Skin epidermis (tissue), 12 donors: ENCODE data around the gene COX7A1.
"Not testable (repeated sequence)": the region's sequence is repeated elsewhere in the genome, so short reads cannot be mapped to it uniquely, and the experiment has no call there.

Experiments used
- H3K27ac ChIP-seq, 21 experiments: fragments of 200-600 bp; sonication (generic) in 11 of 21; one replicate each; pipeline ENCODE4 v1.5.0; 2020; ENCODE audit warnings: mild to moderate bottlenecking in 3 of 21, inconsistent platforms in 2 of 21, moderate library complexity in 2 of 21
- H3K4me3 ChIP-seq, 7 experiments: fragments of 200-600 bp; sonication (generic) in 2 of 7; one replicate each; pipeline ENCODE4 v1.5.0; 2020; ENCODE audit warnings: inconsistent platforms in 2 of 7, mild to moderate bottlenecking in 2 of 7, moderate library complexity in 1 of 7

The COX7A1 gene

GRCh38 chr19:36152352-36153091, at the start of gene COX7A1:
TSS of gene COX7A1 (minus strand) at chr19:36152447. CDS start at chr19:36152407, 40 bp downstream.
- Histone ChIP-seq H3K27ac (peak within 1 kb of the TSS in 20 of 21 experiments; percentile 14 to 98 (median 82)), H3K4me3 (peak within 1 kb of the TSS; percentile 19 to 47 (median 29))

GRCh38 chr19:36201684-36202083, 49.4 kb upstream of the COX7A1 start:
- H3K27ac ChIP-seq: no peak overlapping the region
- no peak overlapping the region for H3K4me3 ChIP-seq

DNA sequence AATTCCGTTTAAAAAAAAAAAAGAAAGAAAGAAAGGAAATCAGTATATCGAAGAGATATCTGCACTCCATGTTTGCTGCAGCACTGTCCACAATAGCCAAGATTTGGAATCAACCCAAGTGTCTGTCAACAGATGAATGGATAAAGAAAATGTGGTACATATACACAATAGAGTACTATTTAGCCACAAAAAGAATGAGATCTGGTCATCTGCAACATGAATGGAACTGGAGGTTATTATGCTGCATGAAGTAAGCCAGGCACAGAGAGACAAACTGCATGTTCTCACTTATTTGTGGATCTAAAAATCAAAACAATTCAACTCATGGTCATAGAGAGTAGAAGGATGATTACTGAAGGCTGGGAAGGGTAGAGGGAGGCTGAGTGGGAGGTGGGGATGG, 45.9 kb upstream of the COX7A1 start:
- no peak overlapping the region for H3K27ac ChIP-seq

GRCh38 chr19:36196249-36196648, 44.0 kb upstream of the COX7A1 start:
- Histone ChIP-seq H3K4me3 (no peak overlapping the region), H3K27ac (no peak overlapping the region)

More for the DNA sequence above, 45.9 kb upstream of the COX7A1 start:
- H3K4me3 ChIP-seq: no peak overlapping the region

- H3K4me3 ChIP-seq, H3K27ac ChIP-seq: not testable (repeated sequence)
Observed at GRCh38 chr19:36186722-36187121, 34.5 kb upstream of the COX7A1 start.

DNA sequence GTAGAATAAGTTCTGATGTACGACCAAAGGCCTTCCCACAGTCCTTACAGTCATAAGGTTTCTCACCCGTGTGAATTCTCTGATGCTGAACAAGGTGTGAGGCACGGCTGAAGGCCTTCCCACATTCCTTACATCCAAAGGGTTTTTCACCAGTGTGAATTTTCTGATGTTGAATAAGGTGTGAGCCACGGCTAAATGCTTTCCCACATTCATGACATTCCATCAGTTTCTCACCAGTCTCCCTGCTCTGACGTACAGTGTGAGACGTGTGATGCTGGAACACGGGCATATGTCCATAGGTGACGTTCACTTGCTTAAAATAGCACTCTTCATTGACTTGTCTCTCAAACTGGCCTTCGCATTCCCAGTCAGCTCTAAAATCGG, 31.0 kb upstream of the COX7A1 start:
- no peak overlapping the region for H3K27ac ChIP-seq
- H3K4me3 ChIP-seq: no peak overlapping the region

GRCh38 chr19:36182612-36183244, 30.5 kb upstream of the COX7A1 start:
- no peak overlapping the region for H3K27ac ChIP-seq
- H3K4me3 ChIP-seq: no peak overlapping the region

GRCh38 chr19:36179077-36179476, 26.8 kb upstream of the COX7A1 start:
- H3K27ac ChIP-seq, H3K4me3 ChIP-seq: not testable (repeated sequence)

GRCh38 chr19:36173846-36174245, 21.6 kb upstream of the COX7A1 start:
- not testable (repeated sequence) for H3K27ac ChIP-seq, H3K4me3 ChIP-seq

DNA sequence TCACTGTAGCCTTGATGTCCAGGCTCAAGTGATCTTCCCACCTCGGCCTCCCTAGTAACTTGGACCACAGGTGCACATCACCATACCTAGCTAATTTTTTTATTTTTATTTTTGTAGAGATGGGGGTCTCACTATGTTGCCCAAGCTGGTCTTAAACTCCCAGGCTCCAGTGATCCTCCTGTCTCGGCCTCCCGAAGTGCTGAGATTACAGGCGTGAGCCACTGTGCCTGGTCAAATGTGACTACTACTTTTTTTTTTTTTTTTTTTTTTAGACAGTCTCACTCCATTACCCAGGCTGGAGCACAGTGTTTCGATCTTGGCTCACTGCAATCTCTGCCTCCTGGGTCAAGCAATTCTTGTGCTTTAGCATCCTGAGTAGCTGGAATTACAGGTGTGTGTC, 20.6 kb upstream of the COX7A1 start:
- Histone ChIP-seq H3K27ac (no peak overlapping the region), H3K4me3 (no peak overlapping the region)

GRCh38 chr19:36169084-36169760, 17.0 kb upstream of the COX7A1 start:
- Histone ChIP-seq H3K27ac (peak overlapping the region in 3 of 21 experiments; percentile 8 to 56 (median 46)), H3K4me3 (no peak overlapping the region)

GRCh38 chr19:36163813-36164212, 11.6 kb upstream of the COX7A1 start:
- Histone ChIP-seq H3K27ac (no peak overlapping the region), H3K4me3 (no peak overlapping the region)

- Histone ChIP-seq H3K27ac (no peak overlapping the region), H3K4me3 (no peak overlapping the region)
Observed at GRCh38 chr19:36160821-36161596, 8.8 kb upstream of the COX7A1 start.

- H3K4me3 ChIP-seq: peak overlapping the region in 1 of 7 experiments; percentile 28
- H3K27ac ChIP-seq: peak overlapping the region in 9 of 21 experiments; percentile 57 to 98 (median 86)
Observed at GRCh38 chr19:36153126-36153525, 879 bp upstream of the COX7A1 start.

DNA sequence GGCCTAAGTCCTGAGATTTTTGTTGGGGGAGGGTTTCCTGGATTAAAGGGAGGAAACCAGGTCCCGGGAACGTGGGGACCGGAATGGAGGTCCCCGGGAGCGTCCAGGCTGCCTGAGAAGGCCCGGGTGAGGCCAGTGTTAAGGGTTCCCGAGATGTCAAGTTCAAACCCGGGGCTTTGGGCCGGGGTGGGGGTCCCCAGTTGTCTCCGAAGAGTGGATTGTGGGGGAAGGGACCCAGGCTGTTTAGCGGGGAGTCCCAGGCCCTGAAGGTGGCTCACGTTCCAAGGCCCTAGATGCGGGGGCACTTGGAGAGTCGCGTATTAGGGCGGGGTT, 262 bp downstream of the COX7A1 start:
- peak overlapping the region; percentile 19 to 47 (median 29) for H3K4me3 ChIP-seq
- peak overlapping the region in 20 of 21 experiments; percentile 14 to 98 (median 82) for H3K27ac ChIP-seq

DNA sequence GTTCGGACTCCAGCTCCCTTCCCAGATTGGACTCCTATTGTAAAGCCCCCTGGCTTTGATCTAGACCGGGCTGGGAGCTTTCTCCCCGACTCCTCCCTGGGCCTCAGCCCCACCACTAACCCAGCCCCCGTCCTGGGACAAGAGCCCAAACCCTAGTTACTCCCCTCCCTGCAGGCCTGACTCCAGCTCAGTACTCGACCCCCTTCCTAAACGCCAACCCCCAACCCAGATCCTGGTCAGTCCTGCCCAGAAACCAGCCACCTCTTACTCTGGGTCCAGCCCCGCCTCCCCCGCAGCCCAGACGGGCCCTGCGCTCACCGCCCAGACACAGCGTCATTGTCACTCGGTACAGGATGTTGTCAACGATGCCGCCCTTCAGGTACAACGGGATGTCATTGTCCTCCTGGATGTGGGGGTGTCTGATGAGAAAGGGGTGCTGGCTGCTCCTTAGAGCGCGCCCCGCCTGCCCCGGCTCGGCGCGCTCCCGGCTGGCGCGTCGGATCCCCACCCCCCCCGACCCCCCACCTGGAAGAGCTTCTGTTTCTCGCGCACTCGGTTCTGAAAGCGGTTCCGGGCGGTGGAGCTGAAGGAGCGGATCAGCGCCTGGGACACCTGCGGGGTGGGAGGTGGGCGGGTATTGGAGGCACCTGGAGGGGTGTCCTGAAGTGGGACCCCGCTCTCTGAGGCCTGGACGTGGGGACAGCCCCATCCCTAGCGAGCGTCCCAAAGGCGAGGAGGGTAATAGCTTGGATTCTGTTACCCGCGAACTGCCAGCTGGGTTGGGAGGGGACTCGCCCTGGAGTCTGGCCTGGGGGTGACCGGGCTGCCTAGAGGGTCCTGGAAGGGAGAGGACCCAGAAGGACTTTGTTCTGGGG, 866 bp downstream of the COX7A1 start:
- Histone ChIP-seq H3K27ac (peak overlapping the region in 20 of 21 experiments; percentile 14 to 98 (median 82)), H3K4me3 (peak overlapping the region; percentile 19 to 47 (median 29))

DNA sequence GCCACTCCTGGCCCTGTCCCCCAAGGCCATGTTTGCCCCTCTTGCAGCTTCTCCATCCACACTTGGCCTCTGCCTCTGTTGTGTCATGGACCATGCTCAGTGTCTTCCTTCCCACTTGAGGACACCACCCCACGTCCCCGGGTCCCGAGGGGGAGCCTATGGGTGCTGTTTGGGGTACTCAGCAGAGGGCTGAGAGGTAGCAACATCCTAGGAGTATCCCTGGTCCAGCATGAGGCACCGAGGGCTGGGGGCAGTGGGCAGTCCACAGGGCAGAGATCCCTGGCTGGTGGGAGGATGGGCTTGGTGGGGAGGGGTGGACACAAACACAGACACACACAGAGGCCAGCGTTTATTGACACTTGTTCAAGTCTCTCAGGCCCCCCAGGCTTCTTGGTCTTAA, 1.7 kb downstream of the COX7A1 start:
- no peak overlapping the region for H3K4me3 ChIP-seq
- peak overlapping the region in 9 of 21 experiments; percentile 83 to 98 (median 88) for H3K27ac ChIP-seq

GRCh38 chr19:36149673-36150406, 2.4 kb downstream of the COX7A1 start:
- Histone ChIP-seq H3K27ac (peak overlapping the region in 5 of 21 experiments; percentile 11 to 98 (median 88)), H3K4me3 (no peak overlapping the region)
